Activated T-cell treated with anti-CD3 and anti-CD28 coated beads, Interleukin-2, amount 50 U/mL, for 72 hours (primary cell): ENCODE results near the gene DTX1. TPM values are rescaled to one million over a fixed set of nuclear protein-coding genes. Genes with fewer than 3 reads are reported as not detected.
"Not testable (repeated sequence)": the region's sequence is repeated elsewhere in the genome, so short reads cannot be mapped to it uniquely, and the experiment has no call there.

Source experiments
- ATAC-seq, 2 donors: fragments of 150-1000 bp; cut with Tn5 transposase; replicated peaks in 1 of 2; 2 replicates each; pipeline ENCODE4 v1.10.0; 2021; ENCODE audit warnings: moderate library complexity in 2 of 2, mild to moderate bottlenecking in 1 of 2
- DNase-seq, 2 donors: peaks; one replicate each; pipeline ENCODE4 v3.0.0; 2021 to 2022; ENCODE audit warnings: mixed read lengths in 1 of 2
- H3K27ac Mint-ChIP-seq: one replicate; pipeline ENCODE4 v1.8.0; 2022; ENCODE audit warnings: mild to moderate bottlenecking, moderate library complexity, mixed read lengths
- H3K27me3 Mint-ChIP-seq: one replicate; pipeline ENCODE4 v1.8.0; 2022; ENCODE audit warnings: low read depth, mixed read lengths
- H3K36me3 Mint-ChIP-seq, 2 donors: one replicate each; pipeline ENCODE4 v1.8.0; 2022; ENCODE audit warnings: mixed read lengths in 2 of 2, mild to moderate bottlenecking in 1 of 2; ENCODE audit not compliant: insufficient read depth in 2 of 2
- H3K4me1 Mint-ChIP-seq: one replicate; pipeline ENCODE4 v1.8.0; 2022; ENCODE audit warnings: low read depth, mixed read lengths
- H3K4me3 Mint-ChIP-seq, 2 donors: one replicate each; pipeline ENCODE4 v1.8.0; 2022; ENCODE audit warnings: mild to moderate bottlenecking in 2 of 2, mixed read lengths in 2 of 2, moderate library complexity in 2 of 2
- H3K9me3 Mint-ChIP-seq, 2 donors: one replicate each; pipeline ENCODE4 v1.8.0; 2022; ENCODE audit warnings: mixed read lengths in 2 of 2
- total RNA-seq, 2 donors: library from RNA; stranded (reverse); gene quantifications; one replicate each; pipeline ENCODE4 v1.2.3, GENCODE V29; 2022

DTX1 gene
- total RNA-seq, 2 donors from 2014 or later: 17.6 to 18.0 TPM

DNA sequence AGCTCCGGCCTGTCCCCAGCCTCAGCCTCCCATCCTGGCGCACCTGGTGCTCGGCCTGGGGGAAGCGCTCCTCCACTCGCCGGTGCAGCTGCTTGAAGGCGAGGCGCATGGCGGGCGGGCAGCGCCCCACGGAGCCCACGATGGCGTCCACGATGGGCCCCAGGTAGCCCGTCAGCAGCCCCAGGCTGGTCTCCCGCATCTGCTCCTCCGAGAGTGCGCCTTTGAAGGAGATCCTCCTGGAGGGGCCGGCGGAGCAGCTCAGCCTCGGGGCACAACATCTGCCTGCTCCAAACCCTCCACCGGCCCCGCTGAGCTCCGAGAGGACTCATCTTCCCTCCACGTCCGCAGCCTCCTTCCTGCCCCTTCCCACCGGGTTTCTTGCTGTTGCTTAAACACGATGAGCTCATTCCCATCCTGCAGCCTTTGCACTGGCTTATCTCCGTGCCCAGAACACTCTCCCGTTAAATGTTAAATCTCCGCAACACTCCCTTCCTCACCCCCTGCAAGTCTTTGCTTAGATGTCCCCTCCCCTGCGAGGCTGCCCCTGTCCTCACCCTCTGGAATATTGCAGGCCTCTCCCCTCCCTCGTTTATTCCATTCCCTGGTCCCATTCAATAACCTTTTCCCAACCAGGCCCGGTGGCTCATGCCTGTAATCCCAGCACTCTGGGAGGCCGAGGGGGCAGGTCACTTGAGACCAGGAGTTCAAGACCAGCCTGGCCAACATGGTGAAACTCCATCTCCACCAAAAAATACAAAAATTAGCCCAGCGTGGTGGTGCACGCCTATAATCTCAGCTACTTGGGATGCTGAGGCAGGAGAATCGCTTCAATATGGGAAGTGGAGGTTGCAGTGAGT is 55.7 kb downstream of the DTX1 start:
- no peak overlapping the region for H3K4me3 Mint-ChIP-seq
- no peaks in the 10 kb centered on the region for H3K27me3 Mint-ChIP-seq
- DNase-seq (no peak), ATAC-seq (no peak)
- H3K27ac Mint-ChIP-seq: no peak overlapping the region
- no peaks in the 10 kb centered on the region for H3K9me3 Mint-ChIP-seq
- H3K36me3 Mint-ChIP-seq: no peaks in the 10 kb centered on the region
- H3K4me1 Mint-ChIP-seq: no peaks in the 10 kb centered on the region

- Mint-ChIP-seq H3K4me3 (no peak overlapping the region), H3K4me1 (no peaks in the 10 kb centered on the region)
- ATAC-seq: no peak
These were observed 56.9 kb downstream of the DTX1 start for GRCh38 chr12:113113397-113113796.

GRCh38 chr12:113114447-113115178 is 58.1 kb downstream of the DTX1 start:
- DNase-seq (no peak), ATAC-seq (no peak)
- Mint-ChIP-seq H3K4me3 (no peak overlapping the region), H3K27ac (no peak overlapping the region), H3K4me1 (no peaks in the 10 kb centered on the region), H3K36me3 (no peaks in the 10 kb centered on the region), H3K27me3 (no peaks in the 10 kb centered on the region), H3K9me3 (no peaks in the 10 kb centered on the region)

More at GRCh38 chr12:113113397-113113796, 56.9 kb downstream of the DTX1 start:
- H3K27ac Mint-ChIP-seq: no peak overlapping the region
- no peaks in the 10 kb centered on the region for H3K9me3 Mint-ChIP-seq
- no peaks in the 10 kb centered on the region for H3K36me3 Mint-ChIP-seq
- DNase-seq: no peak
- no peaks in the 10 kb centered on the region for H3K27me3 Mint-ChIP-seq

GRCh38 chr12:113115455-113116126 is 59.1 kb downstream of the DTX1 start:
- no peak overlapping the region for H3K4me3 Mint-ChIP-seq
- ATAC-seq (no peak), DNase-seq (no peak)
- no peak overlapping the region for H3K27ac Mint-ChIP-seq
- H3K27me3 Mint-ChIP-seq: no peaks in the 10 kb centered on the region
- no peaks in the 10 kb centered on the region for H3K36me3 Mint-ChIP-seq
- no peaks in the 10 kb centered on the region for H3K9me3 Mint-ChIP-seq
- no peaks in the 10 kb centered on the region for H3K4me1 Mint-ChIP-seq

DNA sequence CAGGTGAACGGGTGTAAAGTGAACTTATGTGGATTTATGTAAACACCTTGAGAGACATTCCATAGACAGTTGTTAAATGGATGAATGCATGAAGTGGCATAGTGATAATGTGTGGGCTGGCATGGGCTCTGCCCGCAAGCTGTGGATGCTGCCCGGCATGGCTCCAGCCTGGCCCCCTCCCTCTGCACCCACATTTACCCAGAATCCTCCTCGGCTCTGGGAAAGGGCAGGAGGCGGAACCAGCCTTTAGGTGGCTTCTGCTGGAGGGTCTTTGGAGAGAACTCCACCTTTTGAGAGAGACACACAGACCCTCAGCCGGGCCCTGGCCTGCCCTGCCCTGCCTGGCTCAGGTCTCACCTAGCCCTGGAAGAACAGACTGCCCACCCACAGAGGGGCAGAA is 60.3 kb downstream of the DTX1 start:
- no peak for ATAC-seq
- DNase-seq: no peak
- no peak overlapping the region for H3K27ac Mint-ChIP-seq
- no peaks in the 10 kb centered on the region for H3K36me3 Mint-ChIP-seq
- H3K4me1 Mint-ChIP-seq: no peaks in the 10 kb centered on the region
- no peaks in the 10 kb centered on the region for H3K9me3 Mint-ChIP-seq
- H3K4me3 Mint-ChIP-seq: no peak overlapping the region
- H3K27me3 Mint-ChIP-seq: no peaks in the 10 kb centered on the region

DNA sequence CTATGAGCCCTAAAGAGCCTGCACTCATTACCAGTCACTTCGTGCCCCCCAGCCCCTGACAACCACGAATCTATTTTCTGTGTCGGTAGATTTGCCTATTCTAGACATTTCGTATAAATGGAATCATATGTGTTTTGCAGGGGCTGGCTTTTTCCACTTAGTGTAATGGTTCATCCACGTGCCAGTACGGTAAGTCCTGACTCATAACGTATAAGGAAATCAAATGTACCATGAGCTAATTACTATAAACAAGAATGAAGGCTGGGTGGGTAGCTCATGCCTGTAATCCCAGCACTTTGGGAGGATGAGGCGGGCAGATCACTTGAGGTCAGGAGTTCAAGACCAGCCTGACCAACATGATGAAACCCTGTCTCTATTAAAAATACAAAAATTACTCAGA is 61.2 kb downstream of the DTX1 start:
- DNase-seq, H3K27ac Mint-ChIP-seq, H3K27me3 Mint-ChIP-seq, H3K4me1 Mint-ChIP-seq, H3K9me3 Mint-ChIP-seq, H3K36me3 Mint-ChIP-seq, ATAC-seq, H3K4me3 Mint-ChIP-seq: not testable (repeated sequence)

- Mint-ChIP-seq H3K36me3 (peaks cover 1 to 4% of the 10 kb centered on the region in 2 donors), H3K4me3 (no peak overlapping the region), H3K27ac (no peak overlapping the region), H3K9me3 (peaks cover 0 to 3% of the 10 kb centered on the region in 2 donors), H3K4me1 (no peaks in the 10 kb centered on the region), H3K27me3 (no peaks in the 10 kb centered on the region)
- DNase-seq (no peak), ATAC-seq (no peak)
These were observed 61.6 kb downstream of the DTX1 start for GRCh38 chr12:113118142-113118541.

DNA sequence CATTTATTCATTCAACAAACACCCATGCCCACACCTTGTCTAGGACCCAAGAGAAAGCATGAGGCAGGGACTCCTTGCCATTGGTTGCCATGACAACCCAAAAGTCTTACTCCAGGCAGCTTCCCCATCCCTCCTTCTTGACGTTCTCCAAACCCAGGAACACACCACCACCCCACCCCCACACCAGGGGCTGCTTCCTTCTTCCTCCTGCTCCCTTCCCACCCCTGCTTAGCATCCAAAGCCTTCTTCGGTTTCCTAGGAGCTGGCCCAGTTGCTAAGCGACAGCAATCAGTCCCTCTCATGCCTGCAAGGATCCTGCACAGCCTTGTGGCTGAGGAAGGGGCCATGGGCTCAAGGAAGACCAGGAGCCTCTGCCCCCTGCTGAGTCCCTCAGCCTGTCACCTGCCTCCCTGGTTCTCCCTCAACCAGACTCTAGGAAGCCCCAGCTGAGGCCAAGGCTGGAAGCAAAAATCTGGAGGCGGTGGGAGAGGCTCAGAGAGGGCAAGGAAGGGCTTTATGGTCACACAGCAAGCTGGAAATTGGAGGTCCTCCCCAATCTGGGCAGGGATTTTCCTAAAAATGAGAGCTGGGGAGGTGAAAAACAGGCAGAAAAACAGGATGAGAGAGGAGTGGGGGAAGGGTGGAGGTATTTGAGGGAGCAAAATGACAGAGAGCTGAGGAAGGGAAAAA is 63.6 kb downstream of the DTX1 start:
- Mint-ChIP-seq H3K27ac (no peak overlapping the region), H3K27me3 (no peaks in the 10 kb centered on the region), H3K9me3 (peaks cover 0 to 3% of the 10 kb centered on the region in 2 donors), H3K4me1 (no peaks in the 10 kb centered on the region), H3K36me3 (peaks cover 6 to 11% of the 10 kb centered on the region in 2 donors), H3K4me3 (no peak overlapping the region)
- no peak for DNase-seq
- ATAC-seq: no peak

DNA sequence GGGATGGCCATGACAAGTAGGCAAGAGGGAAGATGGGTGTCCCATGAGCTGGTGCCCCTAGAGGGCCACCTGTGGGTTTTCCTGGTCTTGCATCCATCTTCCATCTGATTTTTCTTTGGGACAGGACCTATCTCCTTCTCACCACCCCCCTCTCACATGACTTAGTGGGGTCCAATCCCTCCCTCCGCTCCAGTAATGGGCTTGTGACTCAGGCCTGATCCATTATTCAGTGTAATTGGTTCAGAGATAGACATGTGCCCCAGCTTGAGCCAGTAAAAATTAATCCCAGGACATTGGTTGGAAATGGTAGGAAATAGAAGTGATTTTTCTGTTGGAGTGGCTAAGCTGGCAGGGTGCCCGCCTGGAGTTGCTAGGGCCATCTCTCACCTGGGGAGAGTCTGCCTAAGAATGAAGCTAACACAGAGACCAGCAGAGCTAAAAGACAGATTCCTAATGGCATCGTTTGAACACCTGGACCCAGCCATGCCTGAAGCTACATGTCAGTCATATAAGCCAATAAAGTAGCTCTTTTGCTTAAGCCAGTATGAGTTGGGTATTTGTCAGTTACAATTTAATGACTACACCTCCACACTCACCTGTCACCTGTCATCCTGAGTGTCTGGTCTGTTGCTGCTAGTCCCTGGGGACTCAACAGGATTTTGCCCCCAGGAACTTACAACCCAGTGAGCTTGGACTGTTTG is 64.3 kb downstream of the DTX1 start:
- peaks cover 0 to 3% of the 10 kb centered on the region in 2 donors for H3K9me3 Mint-ChIP-seq
- H3K4me1 Mint-ChIP-seq: no peaks in the 10 kb centered on the region
- H3K4me3 Mint-ChIP-seq: no peak overlapping the region
- no peak overlapping the region for H3K27ac Mint-ChIP-seq
- no peaks in the 10 kb centered on the region for H3K27me3 Mint-ChIP-seq
- ATAC-seq: no peak
- DNase-seq: no peak
- peaks cover 6 to 11% of the 10 kb centered on the region in 2 donors for H3K36me3 Mint-ChIP-seq

GRCh38 chr12:113127791-113128199 is 71.3 kb downstream of the DTX1 start:
- no peak for DNase-seq
- no peak overlapping the region for H3K27ac Mint-ChIP-seq
- H3K36me3 Mint-ChIP-seq: peaks cover 6 to 9% of the 10 kb centered on the region in 2 donors
- H3K9me3 Mint-ChIP-seq: peaks cover 0 to 1% of the 10 kb centered on the region in 2 donors
- ATAC-seq: no peak
- no peaks in the 10 kb centered on the region for H3K27me3 Mint-ChIP-seq
- H3K4me1 Mint-ChIP-seq: peaks cover 12% of the 10 kb centered on the region
- no peak overlapping the region for H3K4me3 Mint-ChIP-seq

GRCh38 chr12:113128802-113129663 is 72.5 kb downstream of the DTX1 start:
- Mint-ChIP-seq H3K27me3 (no peaks in the 10 kb centered on the region), H3K27ac (no peak overlapping the region)

More at GRCh38 chr12:113128802-113129663, 72.5 kb downstream of the DTX1 start:
- ATAC-seq (no peak), DNase-seq (no peak)
- H3K4me1 Mint-ChIP-seq: peaks cover 12% of the 10 kb centered on the region
- no peaks in the 10 kb centered on the region for H3K9me3 Mint-ChIP-seq
- H3K36me3 Mint-ChIP-seq: peaks cover 3 to 4% of the 10 kb centered on the region in 2 donors
- no peak overlapping the region for H3K4me3 Mint-ChIP-seq
